SK-N-SH (cell line): ENCODE measurements around the gene CYP26C1. TPM values are rescaled to one million over a fixed set of nuclear protein-coding genes. Genes with fewer than 3 reads are reported as not detected.

Source experiments
- CTCF ChIA-PET: fragments of 300-600, 350-600 bp; formaldehyde crosslinking; extraction: SDS; loops from one replicate; lab custom pipeline; 2021; lab: Yijun Ruan, JAX
- POLR2A ChIA-PET: fragments of 350-600 bp; sonication (Branson Sonifier 250); formaldehyde crosslinking; extraction: SDS; loops from one replicate; lab custom pipeline; 2020; ENCODE audit warnings: antibody characterized with exemption, inconsistent platforms; lab: Yijun Ruan, JAX
- DNase-seq: peaks from one replicate; pipeline ENCODE4 v3.0.0; 2012
- H2AFZ ChIP-seq: fragments of 200-600 bp; sonication (generic); 2 replicates; pipeline ENCODE4 v1.8.1; 2016; ENCODE audit warnings: antibody characterized with exemption, mild to moderate bottlenecking, low read depth
- H3F3A ChIP-seq: fragments of 200-600 bp; sonication (generic); replicated peaks from 2 replicates; pipeline ENCODE3; 2016; ENCODE audit warnings: antibody characterized with exemption, mild to moderate bottlenecking; ENCODE audit not compliant: insufficient read depth
- H3K27ac ChIP-seq, 2 experiments: fragments of 200-500 bp in 1 of 2; fragments of 200-600 bp in 1 of 2; sonication (Bioruptor generic) in 1 of 2; sonication (generic), shearing (Covaris generic) in 1 of 2; 2 replicates each; pipeline versions ENCODE4 v1.5.1 to v1.6.1; 2014 to 2016; ENCODE audit warnings: low read depth in 2 of 2, inconsistent platforms in 1 of 2, low read length in 1 of 2, mild to moderate bottlenecking in 1 of 2, mixed read lengths in 1 of 2
- H3K27me3 ChIP-seq: fragments of 200-600 bp; sonication (generic), shearing (Covaris generic); 2 replicates; pipeline ENCODE4 v1.6.1; 2016; ENCODE audit warnings: mixed run types; ENCODE audit not compliant: insufficient read depth
- H3K36me3 ChIP-seq, 2 experiments: fragments of 200-500 bp in 1 of 2; fragments of 200-600 bp in 1 of 2; sonication (Bioruptor generic) in 1 of 2; sonication (generic) in 1 of 2; replicated peaks in 1 of 2; 2 replicates each; pipeline versions ENCODE3 to v1.5.1; 2014 to 2016; ENCODE audit warnings: low read length in 1 of 2, mild to moderate bottlenecking in 1 of 2; ENCODE audit not compliant: insufficient read depth in 2 of 2, control insufficient read depth in 1 of 2
- H3K4me1 ChIP-seq, 2 experiments: fragments of 200-500 bp in 1 of 2; fragments of 200-600 bp in 1 of 2; sonication (Bioruptor generic) in 1 of 2; sonication (generic), shearing (Covaris generic) in 1 of 2; 2 replicates each; pipeline versions ENCODE4 v1.5.1 to v1.6.1; 2014 to 2016; ENCODE audit warnings: low read depth in 1 of 2, low read length in 1 of 2, mixed run types in 1 of 2; ENCODE audit not compliant: insufficient read depth in 2 of 2, control insufficient read depth in 1 of 2
- H3K4me2 ChIP-seq: fragments of 200-600 bp; sonication (generic), shearing (Covaris generic); 2 replicates; pipeline ENCODE4 v1.6.1; 2017; ENCODE audit warnings: mixed run types
- H3K4me3 ChIP-seq, 2 experiments: fragments of 200-500 bp in 1 of 2; fragments of 200-600 bp in 1 of 2; sonication (Bioruptor generic) in 1 of 2; sonication (generic), shearing (Covaris generic) in 1 of 2; 2 replicates each; pipeline versions ENCODE4 v1.5.1 to v1.8.1; 2014 to 2016; ENCODE audit warnings: low read depth in 2 of 2, inconsistent platforms in 1 of 2, low read length in 1 of 2, mild to moderate bottlenecking in 1 of 2, mixed read lengths in 1 of 2, moderate library complexity in 1 of 2
- H3K79me2 ChIP-seq: fragments of 200-600 bp; sonication (generic); 2 replicates; pipeline ENCODE4 v1.8.1; 2017; ENCODE audit warnings: mild to moderate bottlenecking; ENCODE audit not compliant: insufficient read depth
- H3K9ac ChIP-seq: fragments of 200-600 bp; sonication (generic); 2 replicates; pipeline ENCODE4 v1.6.1; 2017; ENCODE audit warnings: mixed run types
- H3K9me2 ChIP-seq: fragments of 200-600 bp; sonication (generic); 2 replicates; pipeline ENCODE4 v1.6.1; 2017; ENCODE audit warnings: mixed run types
- H3K9me3 ChIP-seq: fragments of 200-600 bp; sonication (generic); 2 replicates; pipeline ENCODE4 v1.6.1; 2017; ENCODE audit warnings: mixed run types, mild to moderate bottlenecking, moderate library complexity
- H4K20me1 ChIP-seq: fragments of 200-600 bp; sonication (generic); 2 replicates; pipeline ENCODE4 v1.6.1; 2017; ENCODE audit warnings: mild to moderate bottlenecking, mixed run types; ENCODE audit not compliant: insufficient read depth
- EZH2phosphoT487 ChIP-seq: fragments of 200-600 bp; sonication (generic); IDR thresholded peaks from 2 replicates; pipeline ENCODE4 v1.6.1; 2017; ENCODE audit warnings: low read depth, mixed run types, mild to moderate bottlenecking, antibody characterized with exemption, moderate library complexity, borderline replicate concordance
- FOSL2 ChIP-seq: IDR thresholded peaks from 2 replicates; pipeline ENCODE4 v1.4.0; 2012; ENCODE audit warnings: low read depth, mild to moderate bottlenecking, moderate library complexity, borderline replicate concordance
- FOXJ3 ChIP-seq: sonication (generic); formaldehyde crosslinking; IDR thresholded peaks from 2 replicates; pipeline ENCODE4 v1.5.1; 2020; ENCODE audit warnings: mild to moderate bottlenecking, missing genetic modification reagents
- FOXM1 ChIP-seq: IDR thresholded peaks from 2 replicates; pipeline ENCODE4 v1.4.0; 2012; ENCODE audit warnings: low read depth, mild to moderate bottlenecking
- MXI1 ChIP-seq: IDR thresholded peaks from 2 replicates; pipeline ENCODE4 v1.6.1; 2012; ENCODE audit warnings: mild to moderate bottlenecking, low read depth, low read length, improper control_type of control experiment
- NFIC ChIP-seq: IDR thresholded peaks from 2 replicates; pipeline ENCODE4 v1.4.0; 2012; ENCODE audit warnings: borderline replicate concordance
- NRF1 ChIP-seq: IDR thresholded peaks from 2 replicates; pipeline ENCODE4 v1.6.1; 2012; ENCODE audit warnings: low read depth, mild to moderate bottlenecking, low read length
- SMC3 ChIP-seq: IDR thresholded peaks from 2 replicates; pipeline ENCODE4 v1.6.1; 2012; ENCODE audit warnings: low read depth, low read length, improper control_type of control experiment
- TAF1 ChIP-seq: IDR thresholded peaks from 2 replicates; pipeline ENCODE4 v1.6.1; 2012; ENCODE audit warnings: low read depth, mild to moderate bottlenecking, low read length, moderate library complexity, borderline replicate concordance
- WGBS: methylation state at CpG from one replicate; pipeline ENCODE4 v1.1.6; 2017; ENCODE audit warnings: low lambda C conversion rate; 5-methylcytosine and 5-hydroxymethylcytosine counted together
- polyA plus RNA-seq, 3 experiments: library from polyadenylated mRNA; depleted of rRNA; stranded (reverse); fragments of >200 nt; gene quantifications; 2 replicates each; pipeline ENCODE4 v1.2.3, GENCODE V29; 2012
- TF ChIP-seq, protein P1 (sequence below): fragments of 150-350 bp; IDR thresholded peaks from 2 replicates; pipeline ENCODE4 v1.6.1; 2016; ENCODE audit warnings: mild to moderate bottlenecking, low read depth, low read length
- TF ChIP-seq, protein P2 (sequence below): IDR thresholded peaks from 2 replicates; pipeline ENCODE4 v1.4.0; 2012; ENCODE audit warnings: low read depth
- TF ChIP-seq, protein P3 (sequence below): IDR thresholded peaks from 2 replicates; pipeline ENCODE4 v1.4.0; 2012; ENCODE audit warnings: low read depth, borderline replicate concordance
- TF ChIP-seq, protein P4 (sequence below): fragments of 150-350 bp; IDR thresholded peaks from 2 replicates; pipeline ENCODE4 v1.6.1; 2017; ENCODE audit warnings: antibody characterized with exemption, low read length, low read depth, borderline replicate concordance

Gene CYP26C1
- polyA plus RNA-seq, 1 of the 3 experiments (the other 2 are of a cell fraction) = not detected

DNA sequence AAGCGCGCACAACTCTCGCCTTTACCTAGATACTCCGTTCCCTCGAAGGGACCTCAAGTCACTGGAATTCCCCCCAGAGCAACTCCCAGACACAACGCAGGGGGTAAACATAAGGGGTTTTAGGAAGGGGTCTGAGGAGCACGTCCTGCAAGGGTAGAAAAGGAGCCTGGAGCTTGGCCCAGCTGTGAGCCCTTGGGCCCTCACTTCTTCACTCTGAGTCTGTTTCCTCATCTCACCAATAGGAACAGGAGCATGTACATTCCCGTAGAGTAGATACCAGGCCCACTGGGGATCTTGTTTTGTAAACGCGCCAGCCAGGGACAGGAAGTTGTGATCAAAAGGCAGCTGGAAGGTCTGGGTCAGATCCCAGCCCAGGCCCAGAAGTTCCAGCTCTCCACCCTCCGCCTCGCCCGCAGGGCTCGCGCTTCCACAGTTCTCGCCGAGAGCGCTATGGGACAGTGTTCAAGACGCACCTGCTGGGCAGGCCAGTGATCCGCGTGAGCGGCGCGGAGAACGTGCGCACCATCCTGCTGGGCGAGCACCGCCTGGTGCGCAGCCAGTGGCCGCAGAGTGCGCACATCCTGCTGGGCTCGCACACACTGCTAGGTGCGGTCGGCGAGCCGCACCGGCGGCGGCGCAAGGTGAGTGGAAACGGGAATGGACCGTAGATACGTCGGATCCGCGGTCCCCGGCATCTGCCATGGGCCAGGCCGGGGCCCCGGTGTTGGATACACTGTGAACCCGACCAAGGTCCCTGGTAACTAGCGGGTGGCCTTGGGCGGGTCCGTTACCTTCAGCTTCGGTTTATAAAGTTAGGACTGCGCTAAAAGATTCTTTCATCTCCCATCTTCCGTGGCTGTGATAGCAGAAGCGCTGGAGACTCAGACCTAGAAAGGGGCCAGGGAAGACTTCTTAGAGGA is 1.3 kb downstream of the CYP26C1 start:
- H3K27me3 ChIP-seq = peaks cover 18% of the 10 kb centered on the region
- WGBS = 96% methylated on average over 22 of the region's 57 CpGs
- H3K27ac ChIP-seq = no peak overlapping the region
- no peak overlapping the region for H2AFZ ChIP-seq
- H3K9ac ChIP-seq = no peak overlapping the region
- ChIA-PET CTCF (interaction anchor here (0.6 to 8.4 kb wide), 3 partner anchors 16 to 291 kb away, joined by 3 to 69 read pairs (median 3); no protein-coding TSS in a partner anchor), POLR2A (no interaction called here)
- no peak overlapping the region for H3K4me2 ChIP-seq
- DNase-seq = peak; percentile 15
- H4K20me1 ChIP-seq = no peaks in the 10 kb centered on the region
- H3K36me3 ChIP-seq = no peaks in the 10 kb centered on the region
- peaks cover 0 to 6% of the 10 kb centered on the region in 2 experiments; a peak in 1 of 4 replicates for H3K4me1 ChIP-seq
- H3K9me3 ChIP-seq = no peaks in the 10 kb centered on the region
- H3K79me2 ChIP-seq = no peaks in the 10 kb centered on the region
- no peaks in the 10 kb centered on the region for H3F3A ChIP-seq
- no peak for TF ChIP-seq SMC3
- TF ChIP-seq, protein P1, sequence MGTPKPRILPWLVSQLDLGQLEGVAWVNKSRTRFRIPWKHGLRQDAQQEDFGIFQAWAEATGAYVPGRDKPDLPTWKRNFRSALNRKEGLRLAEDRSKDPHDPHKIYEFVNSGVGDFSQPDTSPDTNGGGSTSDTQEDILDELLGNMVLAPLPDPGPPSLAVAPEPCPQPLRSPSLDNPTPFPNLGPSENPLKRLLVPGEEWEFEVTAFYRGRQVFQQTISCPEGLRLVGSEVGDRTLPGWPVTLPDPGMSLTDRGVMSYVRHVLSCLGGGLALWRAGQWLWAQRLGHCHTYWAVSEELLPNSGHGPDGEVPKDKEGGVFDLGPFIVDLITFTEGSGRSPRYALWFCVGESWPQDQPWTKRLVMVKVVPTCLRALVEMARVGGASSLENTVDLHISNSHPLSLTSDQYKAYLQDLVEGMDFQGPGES = no peak
- TF ChIP-seq, protein P2, sequence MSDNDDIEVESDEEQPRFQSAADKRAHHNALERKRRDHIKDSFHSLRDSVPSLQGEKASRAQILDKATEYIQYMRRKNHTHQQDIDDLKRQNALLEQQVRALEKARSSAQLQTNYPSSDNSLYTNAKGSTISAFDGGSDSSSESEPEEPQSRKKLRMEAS = no peak
- TF ChIP-seq FOSL2 = no peak
- TF ChIP-seq, protein P3, sequence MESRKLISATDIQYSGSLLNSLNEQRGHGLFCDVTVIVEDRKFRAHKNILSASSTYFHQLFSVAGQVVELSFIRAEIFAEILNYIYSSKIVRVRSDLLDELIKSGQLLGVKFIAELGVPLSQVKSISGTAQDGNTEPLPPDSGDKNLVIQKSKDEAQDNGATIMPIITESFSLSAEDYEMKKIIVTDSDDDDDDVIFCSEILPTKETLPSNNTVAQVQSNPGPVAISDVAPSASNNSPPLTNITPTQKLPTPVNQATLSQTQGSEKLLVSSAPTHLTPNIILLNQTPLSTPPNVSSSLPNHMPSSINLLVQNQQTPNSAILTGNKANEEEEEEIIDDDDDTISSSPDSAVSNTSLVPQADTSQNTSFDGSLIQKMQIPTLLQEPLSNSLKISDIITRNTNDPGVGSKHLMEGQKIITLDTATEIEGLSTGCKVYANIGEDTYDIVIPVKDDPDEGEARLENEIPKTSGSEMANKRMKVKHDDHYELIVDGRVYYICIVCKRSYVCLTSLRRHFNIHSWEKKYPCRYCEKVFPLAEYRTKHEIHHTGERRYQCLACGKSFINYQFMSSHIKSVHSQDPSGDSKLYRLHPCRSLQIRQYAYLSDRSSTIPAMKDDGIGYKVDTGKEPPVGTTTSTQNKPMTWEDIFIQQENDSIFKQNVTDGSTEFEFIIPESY = no peak
- no peak for TF ChIP-seq NFIC
- TF ChIP-seq FOXJ3 (CRISPR knock-in tag) = no peak
- TF ChIP-seq MXI1 = no peak
- no peak for TF ChIP-seq NRF1
- TF ChIP-seq FOXM1 = no peak
- TF ChIP-seq, protein P4, sequence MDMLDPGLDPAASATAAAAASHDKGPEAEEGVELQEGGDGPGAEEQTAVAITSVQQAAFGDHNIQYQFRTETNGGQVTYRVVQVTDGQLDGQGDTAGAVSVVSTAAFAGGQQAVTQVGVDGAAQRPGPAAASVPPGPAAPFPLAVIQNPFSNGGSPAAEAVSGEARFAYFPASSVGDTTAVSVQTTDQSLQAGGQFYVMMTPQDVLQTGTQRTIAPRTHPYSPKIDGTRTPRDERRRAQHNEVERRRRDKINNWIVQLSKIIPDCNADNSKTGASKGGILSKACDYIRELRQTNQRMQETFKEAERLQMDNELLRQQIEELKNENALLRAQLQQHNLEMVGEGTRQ = no peak
- TF ChIP-seq TAF1 = no peak
- no peak for TF ChIP-seq EZH2phosphoT487
- no peak overlapping the region for H3K4me3 ChIP-seq
- H3K9me2 ChIP-seq = no peaks in the 10 kb centered on the region
